Chondrocyte (in vitro differentiated cells): ENCODE data around the gene CCDC82. TPM values are rescaled to one million over a fixed set of nuclear protein-coding genes. Genes with fewer than 3 reads are reported as not detected.

Experiments used
- DNase-seq: peaks from one replicate; pipeline ENCODE4 v3.0.0; 2021; ENCODE audit warnings: mixed read lengths, low spot score
- H3K27ac Mint-ChIP-seq: one replicate; pipeline ENCODE4 v1.8.0; 2021; ENCODE audit warnings: mild to moderate bottlenecking, moderate library complexity, mixed read lengths; ENCODE audit not compliant: unreplicated experiment
- H3K27me3 Mint-ChIP-seq: 2 replicates; pipeline ENCODE4 v1.8.0; 2021; ENCODE audit warnings: low read depth, mixed read lengths
- H3K36me3 Mint-ChIP-seq: 2 replicates; pipeline ENCODE4 v1.8.0; 2021; ENCODE audit warnings: low read depth, mixed read lengths
- H3K4me1 Mint-ChIP-seq: 2 replicates; pipeline ENCODE4 v1.8.0; 2021; ENCODE audit warnings: low read depth, mild to moderate bottlenecking, mixed read lengths
- H3K4me3 Mint-ChIP-seq: one replicate; pipeline ENCODE4 v1.8.0; 2021; ENCODE audit warnings: mild to moderate bottlenecking, moderate library complexity, mixed read lengths; ENCODE audit not compliant: unreplicated experiment
- H3K9me3 Mint-ChIP-seq: 2 replicates; pipeline ENCODE4 v1.8.0; 2021; ENCODE audit warnings: low read depth, mixed read lengths
- total RNA-seq: library from RNA; stranded (reverse); gene quantifications from 3 replicates; pipeline ENCODE4 v1.2.1, GENCODE V29; 2021
- TF ChIP-seq, protein P1 (sequence below): fragments of 200-600 bp; sonication (generic); IDR thresholded peaks from 2 replicates; pipeline ENCODE4 v1.5.0; 2021; ENCODE audit warnings: antibody characterized with exemption, mild to moderate bottlenecking, moderate library complexity

Gene CCDC82
- total RNA-seq, 1 donor from 2014 or later: 21.3 TPM

DNA sequence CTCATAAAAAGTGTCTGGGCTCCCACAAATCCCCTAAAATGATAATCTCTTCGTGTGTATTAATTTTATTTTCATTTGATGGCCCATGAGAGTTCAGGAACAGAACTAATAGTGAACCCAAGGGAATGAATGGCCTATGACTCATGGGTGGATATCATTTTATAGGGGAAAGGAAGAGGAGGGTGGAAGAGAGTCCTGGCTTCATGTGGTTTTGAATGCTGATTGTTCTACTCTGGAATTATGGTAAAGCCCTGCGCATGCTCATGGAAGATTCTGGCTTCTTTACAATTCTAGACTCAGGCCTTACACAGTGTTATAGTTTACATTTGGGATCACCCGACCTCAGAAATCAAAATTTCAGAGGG lies 82.0 kb downstream of the CCDC82 start:
- Mint-ChIP-seq H3K36me3 (no peaks in the 10 kb centered on the region), H3K27ac (peak overlapping the region; percentile 99), H3K27me3 (no peaks in the 10 kb centered on the region), H3K4me3 (peak overlapping the region; percentile 69), H3K9me3 (no peaks in the 10 kb centered on the region), H3K4me1 (peaks cover 80% of the 10 kb centered on the region)
- TF ChIP-seq, protein P1, sequence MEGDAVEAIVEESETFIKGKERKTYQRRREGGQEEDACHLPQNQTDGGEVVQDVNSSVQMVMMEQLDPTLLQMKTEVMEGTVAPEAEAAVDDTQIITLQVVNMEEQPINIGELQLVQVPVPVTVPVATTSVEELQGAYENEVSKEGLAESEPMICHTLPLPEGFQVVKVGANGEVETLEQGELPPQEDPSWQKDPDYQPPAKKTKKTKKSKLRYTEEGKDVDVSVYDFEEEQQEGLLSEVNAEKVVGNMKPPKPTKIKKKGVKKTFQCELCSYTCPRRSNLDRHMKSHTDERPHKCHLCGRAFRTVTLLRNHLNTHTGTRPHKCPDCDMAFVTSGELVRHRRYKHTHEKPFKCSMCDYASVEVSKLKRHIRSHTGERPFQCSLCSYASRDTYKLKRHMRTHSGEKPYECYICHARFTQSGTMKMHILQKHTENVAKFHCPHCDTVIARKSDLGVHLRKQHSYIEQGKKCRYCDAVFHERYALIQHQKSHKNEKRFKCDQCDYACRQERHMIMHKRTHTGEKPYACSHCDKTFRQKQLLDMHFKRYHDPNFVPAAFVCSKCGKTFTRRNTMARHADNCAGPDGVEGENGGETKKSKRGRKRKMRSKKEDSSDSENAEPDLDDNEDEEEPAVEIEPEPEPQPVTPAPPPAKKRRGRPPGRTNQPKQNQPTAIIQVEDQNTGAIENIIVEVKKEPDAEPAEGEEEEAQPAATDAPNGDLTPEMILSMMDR: no peak
- DNase-seq: no peak

DNA sequence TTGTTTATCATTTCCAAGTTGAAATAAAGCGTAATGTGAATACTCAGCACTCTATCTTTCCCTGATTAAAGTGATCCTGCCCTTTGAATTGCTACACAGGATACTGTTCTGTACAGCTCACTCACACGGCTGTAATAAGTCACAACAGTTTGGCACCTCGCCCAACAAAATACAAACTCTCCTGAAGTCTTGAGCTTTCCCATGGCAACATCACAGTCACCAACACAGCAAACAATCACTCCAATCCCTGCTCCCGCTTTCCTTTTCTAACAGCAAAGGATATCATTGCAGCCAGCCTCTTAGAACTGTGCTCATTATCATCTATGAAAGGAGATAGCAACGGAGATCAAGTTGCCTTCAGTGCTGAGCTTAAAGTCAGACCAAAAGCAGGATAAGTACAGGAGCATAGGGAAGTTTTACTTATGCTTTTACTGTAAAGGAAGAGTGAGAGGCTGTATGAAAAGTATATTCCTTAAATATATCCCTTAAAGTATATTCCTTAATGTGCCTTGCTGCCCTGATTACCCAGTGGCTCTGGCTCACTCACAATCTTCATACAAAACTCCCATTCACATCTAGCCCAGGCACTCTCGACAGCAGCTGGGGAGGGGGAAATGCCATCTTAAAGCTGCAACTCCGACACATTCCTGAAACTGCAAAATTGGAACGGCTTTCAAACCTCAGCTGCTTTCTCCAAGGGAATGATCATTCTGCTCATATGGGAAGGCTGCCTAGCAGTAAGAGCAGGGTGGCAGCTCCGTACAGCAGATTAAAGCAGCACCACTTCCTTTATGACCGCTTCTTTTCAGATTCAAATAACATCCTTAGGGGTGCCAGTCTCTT lies 82.6 kb downstream of the CCDC82 start:
- H3K4me1 Mint-ChIP-seq: peaks cover 80% of the 10 kb centered on the region
- H3K36me3 Mint-ChIP-seq: no peaks in the 10 kb centered on the region
- H3K27me3 Mint-ChIP-seq: no peaks in the 10 kb centered on the region
- H3K4me3 Mint-ChIP-seq: peak overlapping the region; percentile 69
- TF ChIP-seq, protein P1: no peak
- DNase-seq: no peak
- peak overlapping the region; percentile 99 for H3K27ac Mint-ChIP-seq
- H3K9me3 Mint-ChIP-seq: no peaks in the 10 kb centered on the region

DNA sequence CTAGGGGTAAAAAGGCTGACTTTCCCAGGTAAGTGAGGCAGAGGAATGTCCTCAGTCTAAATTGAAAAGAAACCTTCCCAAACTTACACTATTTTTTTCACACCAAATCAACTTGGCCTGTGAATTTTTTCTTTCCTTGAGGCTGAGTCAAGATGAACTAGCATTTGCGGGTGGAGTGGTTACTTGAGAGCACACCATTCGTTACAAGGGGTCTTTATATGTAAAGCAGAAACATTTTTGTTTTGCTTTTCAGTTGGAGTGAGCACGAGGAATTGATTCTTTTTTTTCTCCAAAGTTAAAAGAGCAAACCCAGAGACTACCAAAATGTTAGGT lies 83.1 kb downstream of the CCDC82 start:
- DNase-seq: no peak
- TF ChIP-seq, protein P1: no peak
- Mint-ChIP-seq H3K27me3 (no peaks in the 10 kb centered on the region), H3K4me3 (peak overlapping the region; percentile 69), H3K36me3 (no peaks in the 10 kb centered on the region), H3K9me3 (no peaks in the 10 kb centered on the region), H3K4me1 (peaks cover 78% of the 10 kb centered on the region), H3K27ac (peak overlapping the region; percentile 99)

DNA sequence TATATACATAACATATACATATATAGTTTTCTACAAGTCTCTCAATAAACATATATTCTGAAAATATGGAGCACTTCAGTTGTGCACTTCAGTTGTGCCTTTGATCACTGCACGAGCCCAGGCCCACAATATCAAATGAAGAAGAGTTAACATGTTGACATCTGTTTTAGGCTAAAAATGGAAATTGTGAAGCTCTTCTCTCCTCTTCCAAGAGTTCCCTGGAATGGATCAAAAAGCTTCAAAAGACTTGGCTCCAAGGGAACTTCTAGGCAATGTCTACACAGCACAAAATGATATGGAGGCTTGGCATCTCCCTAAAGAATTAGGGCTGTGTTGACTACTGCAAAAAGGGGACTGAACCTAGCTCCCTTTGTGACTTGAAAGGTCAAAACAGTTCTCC lies 83.6 kb downstream of the CCDC82 start:
- no peaks in the 10 kb centered on the region for H3K9me3 Mint-ChIP-seq
- DNase-seq: no peak
- no peaks in the 10 kb centered on the region for H3K27me3 Mint-ChIP-seq
- TF ChIP-seq, protein P1: no peak
- peaks cover 73% of the 10 kb centered on the region for H3K4me1 Mint-ChIP-seq
- H3K36me3 Mint-ChIP-seq: no peaks in the 10 kb centered on the region
- H3K27ac Mint-ChIP-seq: peak overlapping the region; percentile 99
- H3K4me3 Mint-ChIP-seq: peak overlapping the region; percentile 12

DNA sequence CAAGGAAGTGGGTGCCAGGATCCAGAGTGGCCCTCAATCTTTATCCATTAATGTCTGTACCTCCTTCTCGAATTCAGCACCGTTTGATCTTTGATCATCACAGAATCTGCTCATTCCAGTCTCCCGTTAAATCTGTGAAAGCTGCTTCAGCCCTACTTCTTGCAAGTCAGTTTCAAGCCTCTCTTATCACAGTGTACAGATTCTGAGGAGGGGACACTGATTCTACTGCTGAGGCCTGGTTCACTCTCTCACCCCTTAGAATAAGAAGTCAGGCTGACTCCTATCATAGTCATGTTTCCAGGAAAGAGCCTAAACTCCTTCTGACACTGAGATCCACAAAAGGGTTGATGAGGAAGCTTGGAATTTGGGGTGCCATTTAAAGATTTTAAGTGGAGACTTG lies 85.7 kb downstream of the CCDC82 start:
- no peak for DNase-seq
- Mint-ChIP-seq H3K27ac (peak overlapping the region; percentile 65), H3K4me3 (no peak overlapping the region), H3K27me3 (no peaks in the 10 kb centered on the region), H3K4me1 (peaks cover 76% of the 10 kb centered on the region), H3K9me3 (no peaks in the 10 kb centered on the region), H3K36me3 (no peaks in the 10 kb centered on the region)
- TF ChIP-seq, protein P1: no peak
